ENCODE data around the gene PDE8B.
"Not testable (repeated sequence)": the region's sequence is repeated elsewhere in the genome, so short reads cannot be mapped to it uniquely, and the experiment has no call there.

Gene PDE8B

GRCh38 chr5:77368367-77368766 is 157.9 kb downstream of the PDE8B start:
- no peak for DNase-seq

- no peak for DNase-seq
Observed at GRCh38 chr5:77369566-77369965, 159.1 kb downstream of the PDE8B start.

GRCh38 chr5:77374686-77375085 is 164.2 kb downstream of the PDE8B start:
- no peak for DNase-seq

- DNase-seq, result no peak
Observed at GRCh38 chr5:77376609-77377300, 166.3 kb downstream of the PDE8B start.

GRCh38 chr5:77379558-77380061 is 169.1 kb downstream of the PDE8B start:
- no peak for DNase-seq

- no peak for DNase-seq
Observed at GRCh38 chr5:77380636-77381035, 170.2 kb downstream of the PDE8B start.

GRCh38 chr5:77383336-77383735 is 172.9 kb downstream of the PDE8B start:
- not testable (repeated sequence) for DNase-seq

GRCh38 chr5:77386340-77386739 is 175.9 kb downstream of the PDE8B start:
- not testable (repeated sequence) for DNase-seq

- DNase-seq, result no peak
Observed at GRCh38 chr5:77389746-77390145, 179.3 kb downstream of the PDE8B start.

- no peak for DNase-seq
Observed at GRCh38 chr5:77390221-77390620, 179.7 kb downstream of the PDE8B start.

- DNase-seq, result no peak
Observed at GRCh38 chr5:77390795-77391194, 180.3 kb downstream of the PDE8B start.

- no peak for DNase-seq
Observed at GRCh38 chr5:77391240-77391765, 180.8 kb downstream of the PDE8B start.

GRCh38 chr5:77394064-77394715 is 183.7 kb downstream of the PDE8B start:
- DNase-seq, result no peak

- DNase-seq, result peak; percentile 2
Observed at GRCh38 chr5:77396017-77396416, 185.5 kb downstream of the PDE8B start.

GRCh38 chr5:77397686-77398292 is 187.3 kb downstream of the PDE8B start:
- no peak for DNase-seq

GRCh38 chr5:77398458-77398857 is 188.0 kb downstream of the PDE8B start:
- no peak for DNase-seq

- no peak for DNase-seq
Observed at GRCh38 chr5:77398896-77399295, 188.4 kb downstream of the PDE8B start.

GRCh38 chr5:77400645-77401044 is 190.2 kb downstream of the PDE8B start:
- no peak for DNase-seq

GRCh38 chr5:77402796-77403195 is 192.3 kb downstream of the PDE8B start:
- no peak for DNase-seq

- no peak for DNase-seq
Observed at GRCh38 chr5:77407152-77407551, 196.7 kb downstream of the PDE8B start.

GRCh38 chr5:77409870-77410621 is 199.6 kb downstream of the PDE8B start:
- no peak for DNase-seq

GRCh38 chr5:77413049-77413448 is 202.6 kb downstream of the PDE8B start:
- DNase-seq, result no peak

GRCh38 chr5:77418162-77418561 is 207.7 kb downstream of the PDE8B start:
- no peak for DNase-seq
